Osteocyte (in vitro differentiated cells): ENCODE results near the gene KCNS3. TPM values are rescaled to one million over a fixed set of nuclear protein-coding genes. Genes with fewer than 3 reads are reported as not detected.

Source experiments
- DNase-seq: peaks from one replicate; pipeline ENCODE4 v3.0.0; 2021; ENCODE audit warnings: mixed read lengths; ENCODE audit not compliant: unreplicated experiment; ENCODE audit errors: extremely low spot score
- H3K27ac Mint-ChIP-seq: one replicate; pipeline ENCODE4 v1.8.0; 2021; ENCODE audit warnings: mild to moderate bottlenecking, mixed read lengths; ENCODE audit not compliant: unreplicated experiment
- H3K27me3 Mint-ChIP-seq: one replicate; pipeline ENCODE4 v1.8.0; 2021; ENCODE audit warnings: mixed read lengths; ENCODE audit not compliant: unreplicated experiment
- H3K36me3 Mint-ChIP-seq: one replicate; pipeline ENCODE4 v1.8.0; 2021; ENCODE audit warnings: mixed read lengths; ENCODE audit not compliant: unreplicated experiment
- H3K4me1 Mint-ChIP-seq: one replicate; pipeline ENCODE4 v1.8.0; 2021; ENCODE audit warnings: mixed read lengths; ENCODE audit not compliant: unreplicated experiment
- H3K4me3 Mint-ChIP-seq: one replicate; pipeline ENCODE4 v1.8.0; 2021; ENCODE audit warnings: mild to moderate bottlenecking, moderate library complexity, mixed read lengths; ENCODE audit not compliant: unreplicated experiment
- H3K9me3 Mint-ChIP-seq: one replicate; pipeline ENCODE4 v1.8.0; 2021; ENCODE audit warnings: mixed read lengths; ENCODE audit not compliant: unreplicated experiment
- CTCF ChIP-seq: fragments of 200-600 bp; sonication (generic); IDR thresholded peaks from 2 replicates; pipeline ENCODE4 v1.5.0; 2021; ENCODE audit warnings: antibody characterized with exemption, mild to moderate bottlenecking, moderate library complexity
- total RNA-seq: library from RNA; stranded (reverse); gene quantifications from 2 replicates; pipeline ENCODE4 v1.2.1, GENCODE V29; 2021

The KCNS3 gene
- total RNA-seq, 1 donor from 2014 or later: not detected

GRCh38 chr2:17950006-17950405, 71.5 kb downstream of the KCNS3 start:
- Mint-ChIP-seq H3K4me1 (no peaks in the 10 kb centered on the region), H3K27ac (no peak overlapping the region), H3K9me3 (no peaks in the 10 kb centered on the region), H3K4me3 (no peak overlapping the region), H3K36me3 (no peaks in the 10 kb centered on the region), H3K27me3 (no peaks in the 10 kb centered on the region)
- no peak for DNase-seq
- no peak for TF ChIP-seq CTCF

- Mint-ChIP-seq H3K27me3 (no peaks in the 10 kb centered on the region), H3K27ac (no peak overlapping the region), H3K4me1 (no peaks in the 10 kb centered on the region), H3K9me3 (no peaks in the 10 kb centered on the region), H3K36me3 (no peaks in the 10 kb centered on the region), H3K4me3 (no peak overlapping the region)
- no peak for DNase-seq
- no peak for TF ChIP-seq CTCF
These were observed 73.1 kb downstream of the KCNS3 start for GRCh38 chr2:17951563-17951962.

GRCh38 chr2:17958466-17959092, 80.1 kb downstream of the KCNS3 start:
- TF ChIP-seq CTCF: no peak
- DNase-seq: no peak
- Mint-ChIP-seq H3K9me3 (peaks cover 4% of the 10 kb centered on the region), H3K27me3 (no peaks in the 10 kb centered on the region), H3K4me3 (no peak overlapping the region), H3K36me3 (no peaks in the 10 kb centered on the region), H3K4me1 (no peaks in the 10 kb centered on the region), H3K27ac (no peak overlapping the region)

GRCh38 chr2:17959356-17959755, 80.9 kb downstream of the KCNS3 start:
- H3K27ac Mint-ChIP-seq: no peak overlapping the region
- no peaks in the 10 kb centered on the region for H3K4me1 Mint-ChIP-seq
- TF ChIP-seq CTCF: no peak
- peaks cover 4% of the 10 kb centered on the region for H3K9me3 Mint-ChIP-seq
- no peaks in the 10 kb centered on the region for H3K27me3 Mint-ChIP-seq
- H3K36me3 Mint-ChIP-seq: no peaks in the 10 kb centered on the region
- H3K4me3 Mint-ChIP-seq: no peak overlapping the region
- DNase-seq: no peak

- Mint-ChIP-seq H3K9me3 (peaks cover 4% of the 10 kb centered on the region), H3K36me3 (no peaks in the 10 kb centered on the region), H3K4me3 (no peak overlapping the region), H3K27me3 (no peaks in the 10 kb centered on the region), H3K27ac (no peak overlapping the region), H3K4me1 (no peaks in the 10 kb centered on the region)
- DNase-seq: no peak
- no peak for TF ChIP-seq CTCF
These were observed 81.4 kb downstream of the KCNS3 start for GRCh38 chr2:17959833-17960232.
